Hematopoietic multipotent progenitor cell treated with erythropoietin and hydrocortisone succinate and interleukin-3 and kit ligand, for 8 days (in vitro differentiated cells): ENCODE measurements around the gene AKNAD1.
"Not testable (repeated sequence)": the region's sequence is repeated elsewhere in the genome, so short reads cannot be mapped to it uniquely, and the experiment has no call there.

Source experiments
- DNase-seq: peaks from one replicate; pipeline ENCODE4 v3.0.0-alpha.2; 2015

AKNAD1 gene, protein sequence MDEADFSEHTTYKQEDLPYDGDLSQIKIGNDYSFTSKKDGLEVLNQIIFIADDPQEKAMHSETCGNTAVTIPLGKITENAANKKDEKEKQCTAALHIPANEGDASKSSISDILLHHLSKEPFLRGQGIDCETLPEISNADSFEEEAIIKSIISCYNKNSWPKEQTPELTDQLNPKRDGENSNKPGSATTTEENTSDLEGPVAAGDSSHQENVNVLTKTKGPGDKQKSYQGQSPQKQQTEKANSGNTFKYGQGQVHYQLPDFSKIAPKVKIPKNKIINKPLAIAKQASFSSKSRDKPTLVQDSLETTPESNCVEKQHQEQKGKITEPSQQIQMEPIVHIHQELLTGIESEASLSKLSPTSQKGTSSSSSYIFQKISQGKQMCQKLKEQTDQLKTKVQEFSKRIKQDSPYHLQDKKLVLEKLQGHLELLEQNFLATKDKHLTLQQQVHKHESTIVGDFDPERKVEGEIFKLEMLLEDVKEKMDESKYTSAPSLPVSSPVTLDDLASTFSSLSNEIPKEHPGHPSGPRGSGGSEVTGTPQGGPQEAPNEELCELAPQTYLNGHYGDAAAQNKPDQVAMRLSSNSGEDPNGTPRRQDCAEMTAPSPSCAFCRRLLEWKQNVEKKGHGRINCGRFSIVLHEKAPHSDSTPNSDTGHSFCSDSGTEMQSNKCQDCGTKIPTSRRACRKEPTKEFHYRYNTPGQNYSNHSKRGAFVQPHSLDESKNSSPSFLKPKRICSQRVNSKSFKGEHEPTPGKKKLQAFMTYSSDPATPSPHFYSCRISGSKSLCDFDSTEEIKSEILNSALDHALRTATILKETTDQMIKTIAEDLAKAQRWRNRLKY

DNA sequence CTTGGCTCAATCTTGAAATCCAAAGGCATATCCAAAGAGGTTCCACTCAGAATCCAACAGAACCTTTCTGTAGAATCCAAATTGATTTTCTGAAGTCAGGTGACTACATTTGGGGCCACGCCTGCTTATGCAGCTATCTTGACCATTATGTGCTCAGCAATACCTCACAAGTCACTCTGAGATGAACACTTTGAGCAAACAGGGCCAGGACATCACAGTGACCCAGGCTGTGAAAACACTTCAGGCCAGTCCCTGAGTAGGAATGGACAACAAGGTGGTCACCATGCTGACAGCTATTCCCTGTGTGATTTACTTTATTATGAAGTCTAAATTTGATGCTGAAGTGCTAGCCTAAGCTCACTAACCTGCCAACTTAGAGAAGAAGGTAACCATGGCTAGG lies at the start of gene AKNAD1:
Gene AKNAD1, minus strand, starts transcription at position 101 of the 400 bp plus-strand sequence. CDS start 4,430 bp downstream, outside the sequence.
- no peak for DNase-seq

DNA sequence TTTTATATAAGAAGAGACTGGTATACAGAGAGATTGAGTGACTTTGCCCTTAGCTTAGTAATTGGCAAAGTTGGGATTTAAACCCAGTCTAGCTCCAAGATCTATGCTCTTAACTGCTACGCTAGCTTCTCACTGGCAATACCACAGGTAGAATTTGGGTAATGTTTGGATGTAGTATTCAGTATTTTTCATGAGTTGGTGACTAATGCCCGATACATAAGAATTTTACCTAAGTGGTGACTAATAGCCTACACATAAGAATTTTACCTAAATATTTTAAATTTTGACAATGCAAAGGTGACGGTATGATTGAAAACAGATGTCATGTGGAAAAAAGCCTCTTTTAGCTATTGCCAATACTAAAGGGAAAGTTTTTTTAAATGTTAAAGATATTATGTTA lies 44.2 kb upstream of the AKNAD1 start:
- DNase-seq, result no peak

DNA sequence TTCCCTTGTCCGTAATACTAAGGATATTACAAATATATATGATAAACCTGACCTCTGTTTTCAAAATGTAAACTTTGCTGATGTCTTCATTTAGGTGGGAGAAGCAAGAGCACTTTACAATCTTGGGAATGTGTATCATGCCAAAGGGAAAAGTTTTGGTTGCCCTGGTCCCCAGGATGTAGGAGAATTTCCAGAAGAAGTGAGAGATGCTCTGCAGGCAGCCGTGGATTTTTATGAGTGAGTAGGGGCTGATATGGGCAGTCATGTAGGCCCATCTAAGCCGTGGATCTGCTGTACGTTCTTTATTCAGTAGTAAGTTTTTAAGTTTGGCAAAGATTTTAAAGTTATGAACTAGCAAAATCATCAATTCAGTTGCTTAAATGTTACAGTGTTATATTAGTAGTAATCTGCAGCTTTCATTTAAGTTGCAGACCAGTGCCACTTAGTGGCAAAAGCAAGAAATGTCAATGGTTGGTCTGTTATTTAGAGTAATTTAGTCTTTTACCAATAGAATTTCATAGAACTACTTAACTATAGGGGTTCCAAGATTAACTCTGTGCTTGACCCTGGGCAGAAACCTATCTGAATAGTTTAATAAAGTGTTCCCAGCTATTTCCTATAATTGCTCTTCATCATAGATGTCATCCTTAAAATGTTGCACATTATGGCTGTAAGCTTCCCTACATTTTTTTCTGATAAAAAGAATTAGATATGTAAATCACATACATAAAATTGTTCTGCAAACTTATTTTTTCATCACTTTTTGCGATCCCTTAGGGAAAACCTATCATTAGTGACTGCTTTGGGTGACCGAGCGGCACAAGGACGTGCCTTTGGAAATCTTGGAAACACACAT lies 41.2 kb upstream of the AKNAD1 start:
- DNase-seq, result peak; percentile 78

DNA sequence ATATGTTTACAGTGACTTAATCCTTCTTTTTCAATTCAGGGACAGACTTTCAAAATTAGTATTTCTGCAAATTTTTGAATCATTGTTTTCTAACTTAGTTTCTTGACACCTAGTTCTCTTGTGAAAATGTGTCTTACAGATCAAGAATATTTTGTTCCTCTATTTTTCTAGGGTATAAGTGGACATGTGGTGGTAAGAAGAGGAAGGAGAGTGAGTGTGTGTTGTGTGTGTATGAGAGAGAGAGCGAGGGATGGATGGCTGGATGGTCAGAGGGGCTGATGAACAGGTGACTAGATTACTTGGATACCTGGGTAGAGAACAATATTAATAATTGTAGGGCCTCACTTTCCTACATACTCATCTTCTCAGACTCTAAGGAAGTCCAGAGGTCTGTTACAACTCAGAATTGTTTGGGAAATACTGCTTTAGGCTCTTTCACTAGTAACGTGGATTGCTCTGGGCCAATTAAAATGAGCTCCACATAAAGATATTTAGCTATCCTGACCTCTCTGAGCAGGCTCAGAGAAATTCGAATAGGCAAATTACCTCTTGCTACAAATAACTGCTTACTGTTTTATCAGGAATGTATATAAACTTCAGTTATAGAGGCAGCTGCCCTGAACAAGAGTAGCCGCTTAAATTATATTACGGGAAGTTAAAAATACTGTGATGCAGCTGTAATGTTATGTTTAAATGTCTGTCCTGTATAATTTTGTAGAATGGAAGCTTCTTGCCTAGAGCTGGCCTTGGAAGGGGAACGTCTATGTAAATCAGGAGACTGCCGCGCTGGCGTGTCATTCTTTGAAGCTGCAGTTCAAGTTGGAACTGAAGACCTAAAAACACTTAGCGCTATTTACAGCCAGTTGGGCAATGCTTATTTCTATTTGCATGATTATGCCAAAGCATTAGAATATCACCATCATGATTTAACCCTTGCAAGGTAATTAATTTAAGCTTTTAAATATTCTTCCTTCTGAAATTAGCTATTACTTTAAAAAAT lies 39.6 kb upstream of the AKNAD1 start:
- no peak for DNase-seq

DNA sequence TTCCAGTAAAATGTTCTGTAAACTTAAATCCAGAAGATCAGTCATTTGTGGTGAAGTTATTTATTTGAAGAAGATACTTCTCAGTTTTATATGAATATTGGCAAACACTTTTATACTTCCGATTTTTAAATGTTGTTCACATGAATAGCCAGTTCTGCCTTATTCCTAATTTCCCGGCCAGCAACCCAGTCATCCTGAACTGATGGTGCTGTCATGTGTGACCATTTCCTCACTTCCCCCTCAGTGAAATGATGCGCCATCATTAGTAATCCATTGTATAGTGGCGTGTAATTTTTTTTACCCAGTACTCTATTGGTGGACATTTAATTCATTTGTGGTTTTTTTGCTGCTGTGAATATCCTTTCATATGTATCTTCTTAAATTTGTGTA lies 36.2 kb upstream of the AKNAD1 start:
- no peak for DNase-seq

DNA sequence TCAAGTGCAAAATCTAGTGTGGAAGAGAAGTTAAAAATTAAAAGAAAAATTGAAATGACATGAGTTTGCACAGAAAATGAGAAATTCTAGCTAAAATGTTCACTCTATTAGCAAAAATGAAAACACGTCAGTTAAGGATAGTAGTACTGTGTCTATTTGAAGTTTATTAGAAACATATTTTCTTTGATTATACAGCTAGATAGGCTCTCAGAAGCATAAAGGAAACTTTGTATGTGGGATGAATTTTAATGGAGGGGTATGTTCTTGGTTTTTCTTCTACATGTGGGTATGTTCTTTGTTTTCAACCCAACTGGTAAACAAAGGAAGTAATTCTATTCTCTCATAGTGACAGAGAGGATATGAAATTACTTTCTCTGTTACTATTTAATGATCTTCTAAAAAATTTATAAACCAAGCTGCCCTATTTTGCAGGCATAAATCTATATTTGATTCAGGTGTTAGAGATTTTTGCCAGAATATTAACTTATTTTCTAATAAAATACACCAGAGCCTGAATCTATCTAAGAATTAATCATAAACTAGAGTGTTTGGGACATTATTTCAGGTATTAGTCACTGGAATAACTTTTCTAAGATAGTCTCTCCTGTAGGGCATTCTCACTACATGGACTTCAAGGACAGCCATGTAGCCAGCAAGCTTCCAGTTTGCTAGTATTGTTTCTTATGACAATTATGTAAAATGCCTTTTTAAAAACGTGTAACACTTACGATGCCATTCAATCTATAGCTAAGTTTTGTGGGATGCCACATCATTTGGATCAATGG lies 35.7 kb upstream of the AKNAD1 start:
- DNase-seq, result no peak

DNA sequence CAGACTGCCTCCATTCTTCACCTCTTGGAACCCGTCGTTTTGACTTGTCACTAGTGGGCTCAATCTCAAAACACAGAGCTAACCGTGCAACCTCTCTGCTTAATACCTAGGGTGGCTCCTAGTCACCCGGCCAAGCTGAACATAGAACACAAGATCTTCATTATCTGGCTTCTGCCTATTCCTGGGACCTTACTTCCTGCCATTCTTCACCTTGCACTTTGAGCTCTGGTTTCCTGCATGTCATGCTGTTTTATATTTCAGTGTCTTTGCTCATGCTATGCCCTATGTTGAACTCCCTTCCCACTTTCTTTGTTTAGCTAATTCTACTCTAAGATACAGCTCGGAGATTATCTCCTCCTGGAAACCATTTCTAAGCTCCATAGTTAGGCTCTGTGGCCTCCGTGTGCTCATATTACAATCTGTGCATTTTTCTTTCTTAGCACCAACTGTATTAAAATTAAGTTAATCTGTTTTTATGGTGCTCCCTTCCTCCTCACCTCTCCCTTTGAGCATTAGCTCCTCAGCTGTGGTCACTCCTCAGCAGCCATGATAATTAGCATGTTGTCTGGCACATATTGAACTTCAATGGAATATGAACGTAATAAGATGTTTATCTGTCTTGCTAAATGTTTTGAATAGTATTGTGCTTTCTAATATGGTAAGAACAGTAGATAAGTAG lies 33.0 kb upstream of the AKNAD1 start:
- DNase-seq, result no peak

DNA sequence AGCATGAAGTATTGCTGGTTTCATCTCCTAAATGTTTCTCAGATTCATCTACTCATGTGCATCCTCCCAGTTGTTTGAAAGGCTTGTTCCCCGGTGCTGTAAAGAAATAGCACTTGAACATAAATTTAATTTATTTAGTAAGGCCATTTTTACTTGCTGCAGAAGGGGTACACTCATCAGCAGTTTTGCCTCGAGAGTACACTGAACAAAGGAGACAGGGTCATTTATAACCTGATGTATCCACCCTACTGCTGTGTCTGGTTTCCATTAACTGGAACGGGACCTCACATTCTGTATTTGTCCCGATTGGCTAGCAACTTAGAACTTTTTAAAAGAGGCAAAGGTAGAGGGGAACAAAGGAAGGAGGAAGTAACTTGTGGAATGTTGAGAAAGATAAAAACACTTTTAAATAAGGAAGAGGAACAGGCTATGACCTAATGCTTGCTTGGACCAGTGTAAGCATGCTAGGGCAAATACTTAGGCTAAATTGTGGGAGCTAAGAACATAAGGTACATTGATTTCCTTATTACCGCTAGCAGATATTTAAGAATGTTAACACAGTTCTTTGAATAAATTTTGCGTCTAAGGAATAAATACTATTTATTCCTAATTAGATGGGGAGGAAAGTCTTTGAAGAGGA lies 32.2 kb upstream of the AKNAD1 start:
- DNase-seq, result not testable (repeated sequence)

DNA sequence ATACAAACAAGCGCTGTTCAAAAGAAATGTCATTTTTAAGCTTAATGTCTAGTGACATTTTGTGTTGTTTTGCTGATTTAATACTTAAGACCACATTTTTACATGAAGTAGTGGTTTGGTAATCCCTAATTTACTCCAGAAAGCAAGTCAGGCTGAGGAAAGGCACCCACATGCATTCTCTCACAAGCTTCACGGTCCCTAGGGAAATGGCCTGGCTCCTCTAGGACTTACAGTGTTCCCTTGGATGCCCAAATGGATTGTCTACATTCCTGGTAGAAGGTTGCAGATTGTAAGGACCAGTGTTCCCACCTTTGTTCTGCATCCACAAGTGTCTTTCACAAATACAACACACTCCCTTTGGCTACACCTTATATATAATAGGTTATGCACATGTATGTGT lies 29.4 kb upstream of the AKNAD1 start:
- DNase-seq, result no peak

DNA sequence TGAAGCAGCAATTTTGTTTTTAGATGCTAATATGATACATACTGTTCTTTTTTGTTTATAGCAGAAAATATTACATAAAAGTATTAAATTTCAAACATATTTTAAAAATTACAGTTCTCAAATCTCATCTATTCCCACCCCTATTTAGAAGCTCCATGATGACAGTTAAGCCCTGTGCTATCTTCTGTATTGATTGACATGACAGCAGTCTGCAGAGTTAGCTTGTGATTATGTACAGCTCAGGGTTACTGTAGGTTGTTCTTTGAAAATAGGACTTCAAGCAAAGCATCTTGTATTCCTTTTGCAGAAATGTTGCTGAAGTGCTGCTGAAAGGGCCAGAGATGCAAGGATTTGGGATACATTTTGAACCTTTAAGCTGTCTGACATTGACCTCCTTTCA lies 28.1 kb upstream of the AKNAD1 start:
- no peak for DNase-seq

DNA sequence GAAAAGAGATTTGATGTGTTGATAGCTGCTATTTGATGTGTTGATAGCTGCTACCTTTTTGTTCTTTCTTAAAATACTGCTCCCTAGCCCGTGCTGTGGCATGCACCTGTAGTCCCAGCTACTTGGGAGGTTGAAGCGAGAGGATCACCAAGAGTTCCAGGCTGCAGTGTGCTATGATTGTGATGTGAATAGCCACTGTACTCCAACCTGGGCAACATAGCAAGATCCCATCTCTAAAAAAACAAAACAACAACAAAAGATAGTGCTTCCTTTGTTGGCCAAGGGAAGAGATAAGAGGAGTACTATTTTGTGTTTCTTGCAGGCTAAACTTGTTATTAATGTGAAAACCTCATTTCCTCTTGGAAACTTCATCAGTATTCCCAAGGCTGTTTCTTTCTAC lies 25.9 kb upstream of the AKNAD1 start:
- DNase-seq, result no peak

DNA sequence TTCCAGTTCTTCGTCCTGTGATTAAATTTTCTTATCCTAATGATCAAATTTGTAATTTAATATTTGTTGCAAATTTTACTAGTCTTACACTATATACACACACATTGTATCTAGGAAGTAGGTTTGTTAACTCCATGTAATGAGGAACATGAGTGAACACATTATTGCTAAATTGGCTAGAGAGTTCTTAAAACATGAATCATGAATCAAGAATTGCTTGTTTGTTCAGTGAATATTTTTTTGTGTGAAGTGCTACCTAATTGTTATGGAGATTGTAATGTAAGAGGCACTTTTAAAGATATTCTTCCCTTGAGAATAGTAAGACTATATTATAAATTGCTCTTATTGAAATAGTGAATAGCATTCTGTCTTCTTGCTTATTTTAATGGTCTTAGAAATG lies 24.5 kb upstream of the AKNAD1 start:
- DNase-seq, result no peak

DNA sequence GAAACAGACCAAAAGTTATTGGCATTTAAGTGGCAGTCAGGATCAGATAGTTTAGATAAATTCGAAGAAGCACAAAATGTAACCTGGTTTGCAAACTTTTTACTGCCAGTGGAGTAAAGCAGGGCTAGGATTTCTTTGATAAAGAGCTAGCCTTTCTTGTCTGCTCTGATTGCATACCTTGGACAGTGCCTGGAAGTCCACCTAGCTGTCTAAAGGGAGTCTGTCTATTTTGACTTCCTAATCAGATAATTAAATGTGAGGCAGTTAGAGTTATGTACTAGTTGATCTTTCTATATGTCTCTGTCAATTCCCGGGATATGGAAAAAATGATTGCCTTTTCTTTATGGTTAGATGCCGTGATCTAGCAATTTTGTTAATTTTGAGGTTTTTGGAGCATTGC lies 24.0 kb upstream of the AKNAD1 start:
- DNase-seq, result no peak

DNA sequence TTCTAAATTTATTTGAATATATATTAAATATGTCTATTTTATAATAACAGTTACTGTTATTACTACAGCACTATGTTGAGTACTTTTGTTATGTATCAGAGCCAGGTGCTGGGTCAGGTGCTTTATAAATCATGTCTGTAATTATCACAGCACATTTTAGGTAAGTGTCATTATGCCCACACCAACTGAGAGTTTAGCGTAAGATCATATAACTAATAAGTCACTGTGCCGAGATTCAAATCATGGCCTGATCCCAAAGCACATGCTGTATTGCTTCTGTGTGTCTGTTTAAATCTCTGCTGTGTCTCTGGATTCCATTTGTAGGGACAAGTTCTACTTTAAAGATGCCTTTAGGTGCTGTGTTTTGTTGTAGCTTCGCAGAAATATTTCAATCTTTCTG lies 21.8 kb upstream of the AKNAD1 start:
- no peak for DNase-seq

DNA sequence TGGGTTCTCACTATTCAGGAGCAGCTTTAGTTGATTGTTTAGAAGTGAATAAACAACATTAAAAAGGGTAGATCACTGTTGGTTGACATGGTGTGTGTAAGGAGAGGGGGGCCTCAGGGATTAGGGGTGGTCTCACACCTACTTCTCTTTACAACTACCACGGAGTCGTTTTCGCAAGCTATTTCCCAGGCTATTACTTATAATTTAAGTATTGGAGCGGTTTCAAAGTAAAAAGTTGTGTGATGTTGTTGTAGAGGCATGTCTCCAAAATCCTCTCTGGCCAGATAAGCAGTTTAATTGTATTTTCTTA lies 21.2 kb upstream of the AKNAD1 start:
- DNase-seq, result no peak

DNA sequence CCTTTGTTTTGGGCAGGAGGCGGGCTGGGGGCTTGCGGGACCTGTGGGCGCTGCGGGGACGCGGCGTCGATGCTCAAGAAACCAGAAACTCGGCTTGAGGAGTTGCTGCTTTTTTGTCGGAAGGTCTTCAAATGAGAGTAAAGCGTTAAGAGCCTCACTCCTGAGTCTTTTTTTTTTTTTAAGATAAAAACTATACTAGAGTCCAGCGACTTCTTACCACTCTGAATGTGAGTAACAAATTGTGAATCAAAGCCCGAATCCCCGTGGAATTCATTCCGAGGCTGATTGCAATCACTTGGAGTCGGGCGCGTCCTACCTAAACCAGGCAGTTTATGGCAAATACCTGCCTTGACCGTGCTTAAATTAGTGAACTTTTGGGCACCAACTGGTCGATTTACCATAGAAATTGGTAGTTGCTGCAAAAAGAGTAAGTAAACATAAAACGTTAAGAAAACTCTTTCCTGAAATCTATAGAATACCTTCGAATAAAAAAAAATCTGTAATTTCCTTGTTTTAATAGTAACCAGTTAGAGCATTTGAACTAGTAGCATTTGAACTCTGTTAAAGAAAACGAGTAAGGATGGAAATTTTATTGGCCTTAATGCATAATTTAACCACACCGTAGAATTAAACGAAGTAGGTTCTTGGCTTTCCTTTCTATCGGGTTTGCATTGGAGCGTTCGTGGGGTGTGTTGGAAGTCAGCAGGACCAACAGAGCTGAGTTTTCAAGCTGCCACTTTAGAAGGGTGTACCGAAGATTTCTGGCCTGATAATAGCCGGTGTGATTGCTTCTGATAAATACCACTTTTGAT lies 20.7 kb upstream of the AKNAD1 start:
- peak; percentile 16 for DNase-seq

DNA sequence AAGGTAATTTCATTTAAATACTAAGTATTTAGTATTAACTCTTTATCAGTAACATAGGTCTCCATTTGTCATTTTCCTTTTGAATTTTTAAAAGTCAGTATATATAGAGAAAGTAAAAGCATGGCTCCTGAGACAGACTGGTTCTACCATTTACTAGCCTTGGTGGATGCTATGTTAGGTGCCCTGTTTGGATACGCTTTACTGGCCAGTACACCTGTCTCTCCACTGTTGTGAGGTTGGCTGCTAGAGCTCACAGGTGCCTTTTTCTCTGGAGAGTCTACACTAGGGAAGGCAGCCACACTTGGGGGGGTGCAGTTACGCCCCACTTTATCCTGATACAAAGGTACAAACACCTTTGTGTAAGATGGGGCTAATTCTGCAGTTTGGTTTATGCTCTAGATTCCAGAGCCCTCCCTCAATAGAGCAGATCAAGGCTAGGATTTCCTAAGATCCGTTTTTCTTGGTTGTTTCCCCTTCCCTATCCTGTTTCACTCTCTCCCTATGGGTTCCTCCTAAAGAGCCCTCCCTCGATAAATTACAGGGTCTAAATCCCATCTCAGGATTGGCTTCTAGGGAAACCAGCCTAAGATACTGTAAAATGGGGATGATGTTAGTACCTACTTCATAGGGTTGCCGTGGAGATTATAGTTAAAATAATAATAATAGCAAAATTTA lies 14.3 kb upstream of the AKNAD1 start:
- no peak for DNase-seq

DNA sequence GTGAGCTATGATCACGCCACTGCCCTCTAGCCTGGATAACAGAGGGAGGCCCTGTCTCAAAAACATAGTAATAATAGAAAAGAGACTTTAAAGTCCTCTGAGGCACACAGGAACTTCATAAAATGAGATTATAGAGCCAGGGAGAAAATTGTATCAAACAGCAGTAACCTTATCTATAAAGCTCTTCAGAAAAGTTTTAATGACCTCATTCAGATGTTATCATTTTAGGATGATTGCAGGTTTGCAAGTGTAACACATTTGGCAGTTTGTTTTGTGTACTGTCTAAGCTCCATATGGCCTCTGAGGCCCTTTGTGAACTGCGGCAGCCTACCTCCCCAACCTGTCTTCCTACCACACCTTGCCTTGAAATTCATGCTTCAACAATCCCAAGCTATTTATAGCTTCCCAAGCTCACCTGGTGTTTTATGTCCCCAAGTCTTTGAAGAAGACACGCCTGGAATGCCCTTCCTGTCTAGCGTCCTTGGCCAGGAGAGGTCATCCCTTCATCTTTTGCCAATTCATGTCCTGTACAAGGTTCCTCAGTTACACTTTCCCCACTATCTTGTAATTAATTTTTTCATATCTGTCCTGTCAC lies 8.5 kb upstream of the AKNAD1 start:
- DNase-seq, result no peak
